Panc1 (cell line): ENCODE measurements around the gene MMADHC.

ENCODE experiments used
- POLR2AphosphoS5 ChIP-seq: IDR thresholded peaks from 2 replicates; pipeline ENCODE4 v1.6.1; 2012; ENCODE audit warnings: mild to moderate bottlenecking, low read depth, low read length, moderate library complexity
- SIN3A ChIP-seq: IDR thresholded peaks from 2 replicates; pipeline ENCODE4 v1.6.1; 2012; ENCODE audit warnings: low read depth, mild to moderate bottlenecking, low read length, moderate library complexity, borderline replicate concordance; ENCODE audit not compliant: insufficient read depth
- TCF7L2 ChIP-seq: IDR thresholded peaks from 2 replicates; pipeline ENCODE4 v1.6.1; 2011; ENCODE audit warnings: mild to moderate bottlenecking, low read depth, low read length, inconsistent platforms
- TF ChIP-seq, protein P1 (sequence below): fragments of 450-650 bp; IDR thresholded peaks from 2 replicates; pipeline ENCODE4 v1.5.1; 2017; ENCODE audit warnings: mild to moderate bottlenecking

DNA sequence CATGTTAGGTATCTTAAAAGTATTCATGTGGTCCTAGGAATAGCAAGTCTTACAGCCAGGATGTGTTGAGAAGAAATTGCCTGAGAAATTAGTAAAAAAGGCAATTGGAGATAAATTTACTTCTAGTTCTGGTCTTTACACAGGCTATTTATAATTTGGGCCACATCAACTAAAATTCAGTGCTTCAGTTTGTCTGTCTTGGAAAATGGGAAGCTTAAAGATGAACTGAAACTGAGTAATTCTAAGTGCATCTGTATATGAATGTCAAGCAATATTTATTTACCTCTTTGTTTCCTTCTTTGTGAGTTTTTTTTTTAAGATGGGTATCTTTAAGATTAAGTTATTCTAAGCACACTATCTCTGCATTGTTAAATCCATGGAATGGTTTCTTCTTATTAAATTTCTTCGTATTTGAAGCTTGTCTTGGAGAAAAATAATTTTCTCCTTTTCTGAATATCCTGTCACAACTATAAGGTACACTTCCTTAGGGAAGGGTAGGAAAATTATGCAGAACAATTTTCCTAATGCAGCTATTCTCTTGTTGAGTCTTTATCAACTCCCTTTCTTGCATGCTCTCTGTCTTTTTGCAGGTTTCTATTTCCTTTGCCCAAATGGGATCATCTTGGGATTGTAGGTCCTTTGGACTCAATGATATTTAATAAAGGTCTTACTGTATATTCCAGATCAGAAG is 39.7 kb upstream of the MMADHC start:
- TF ChIP-seq TCF7L2 (no peak), POLR2AphosphoS5 (no peak), SIN3A (no peak)
- TF ChIP-seq, protein P1, sequence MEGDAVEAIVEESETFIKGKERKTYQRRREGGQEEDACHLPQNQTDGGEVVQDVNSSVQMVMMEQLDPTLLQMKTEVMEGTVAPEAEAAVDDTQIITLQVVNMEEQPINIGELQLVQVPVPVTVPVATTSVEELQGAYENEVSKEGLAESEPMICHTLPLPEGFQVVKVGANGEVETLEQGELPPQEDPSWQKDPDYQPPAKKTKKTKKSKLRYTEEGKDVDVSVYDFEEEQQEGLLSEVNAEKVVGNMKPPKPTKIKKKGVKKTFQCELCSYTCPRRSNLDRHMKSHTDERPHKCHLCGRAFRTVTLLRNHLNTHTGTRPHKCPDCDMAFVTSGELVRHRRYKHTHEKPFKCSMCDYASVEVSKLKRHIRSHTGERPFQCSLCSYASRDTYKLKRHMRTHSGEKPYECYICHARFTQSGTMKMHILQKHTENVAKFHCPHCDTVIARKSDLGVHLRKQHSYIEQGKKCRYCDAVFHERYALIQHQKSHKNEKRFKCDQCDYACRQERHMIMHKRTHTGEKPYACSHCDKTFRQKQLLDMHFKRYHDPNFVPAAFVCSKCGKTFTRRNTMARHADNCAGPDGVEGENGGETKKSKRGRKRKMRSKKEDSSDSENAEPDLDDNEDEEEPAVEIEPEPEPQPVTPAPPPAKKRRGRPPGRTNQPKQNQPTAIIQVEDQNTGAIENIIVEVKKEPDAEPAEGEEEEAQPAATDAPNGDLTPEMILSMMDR = no peak
